HG03439 (cell line): ENCODE data around the gene SLC10A7.
"Not testable (repeated sequence)": the region's sequence is repeated elsewhere in the genome, so short reads cannot be mapped to it uniquely, and the experiment has no call there.

ENCODE experiments used
- ATAC-seq: cut with Tn5 transposase; IDR thresholded peaks from one replicate; pipeline ENCODE4 v1.9.1; 2021; ENCODE audit warnings: mild to moderate bottlenecking, moderate library complexity; ENCODE audit not compliant: unreplicated experiment

The SLC10A7 gene

GRCh38 chr4:146369446-146369845 is 152.3 kb downstream of the SLC10A7 start:
- ATAC-seq = no peak

GRCh38 chr4:146368209-146368608 is 153.5 kb downstream of the SLC10A7 start:
- ATAC-seq = no peak

GRCh38 chr4:146367347-146367746 is 154.4 kb downstream of the SLC10A7 start:
- ATAC-seq = no peak

- no peak for ATAC-seq
These were observed 162.0 kb downstream of the SLC10A7 start for GRCh38 chr4:146359771-146360170.

GRCh38 chr4:146350114-146350513 is 171.6 kb downstream of the SLC10A7 start:
- not testable (repeated sequence) for ATAC-seq

GRCh38 chr4:146349306-146349705 is 172.4 kb downstream of the SLC10A7 start:
- no peak for ATAC-seq

- no peak for ATAC-seq
These were observed 173.9 kb downstream of the SLC10A7 start for GRCh38 chr4:146347822-146348221.

- ATAC-seq = no peak
These were observed 175.5 kb downstream of the SLC10A7 start for GRCh38 chr4:146346276-146346675.

GRCh38 chr4:146343776-146344175 is 178.0 kb downstream of the SLC10A7 start:
- ATAC-seq = no peak

GRCh38 chr4:146343199-146343598 is 178.5 kb downstream of the SLC10A7 start:
- peak; percentile 59 for ATAC-seq

- ATAC-seq = no peak
These were observed 179.0 kb downstream of the SLC10A7 start for GRCh38 chr4:146342600-146343192.

GRCh38 chr4:146340798-146341197 is 180.9 kb downstream of the SLC10A7 start:
- no peak for ATAC-seq

GRCh38 chr4:146338512-146338911 is 183.2 kb downstream of the SLC10A7 start:
- no peak for ATAC-seq

GRCh38 chr4:146336410-146336807 is 185.3 kb downstream of the SLC10A7 start:
- ATAC-seq = no peak

GRCh38 chr4:146335763-146336409 is 185.9 kb downstream of the SLC10A7 start:
- ATAC-seq = no peak

GRCh38 chr4:146334862-146335449 is 186.8 kb downstream of the SLC10A7 start:
- no peak for ATAC-seq

GRCh38 chr4:146333895-146334262 is 187.9 kb downstream of the SLC10A7 start:
- peak; percentile 23 for ATAC-seq

- ATAC-seq = peak; percentile 91
These were observed 188.4 kb downstream of the SLC10A7 start for GRCh38 chr4:146333187-146333894.

GRCh38 chr4:146330392-146330791 is 191.3 kb downstream of the SLC10A7 start:
- ATAC-seq = no peak

GRCh38 chr4:146329050-146329716 is 192.6 kb downstream of the SLC10A7 start:
- no peak for ATAC-seq
